AG09319 (cell line): ENCODE measurements around the gene CHMP4A.
"Not testable (repeated sequence)": the region's sequence is repeated elsewhere in the genome, so short reads cannot be mapped to it uniquely, and the experiment has no call there.

Experiments used
- DNase-seq: peaks from one replicate; pipeline ENCODE4 v3.0.0-alpha.2; 2010; ENCODE audit warnings: low read depth; ENCODE audit errors: extremely low read depth
- CTCF ChIP-seq: IDR thresholded peaks from 2 replicates; pipeline ENCODE4 v1.5.1; 2011; ENCODE audit warnings: low read depth, mild to moderate bottlenecking, inconsistent platforms, low read length, moderate library complexity

CHMP4A gene

DNA sequence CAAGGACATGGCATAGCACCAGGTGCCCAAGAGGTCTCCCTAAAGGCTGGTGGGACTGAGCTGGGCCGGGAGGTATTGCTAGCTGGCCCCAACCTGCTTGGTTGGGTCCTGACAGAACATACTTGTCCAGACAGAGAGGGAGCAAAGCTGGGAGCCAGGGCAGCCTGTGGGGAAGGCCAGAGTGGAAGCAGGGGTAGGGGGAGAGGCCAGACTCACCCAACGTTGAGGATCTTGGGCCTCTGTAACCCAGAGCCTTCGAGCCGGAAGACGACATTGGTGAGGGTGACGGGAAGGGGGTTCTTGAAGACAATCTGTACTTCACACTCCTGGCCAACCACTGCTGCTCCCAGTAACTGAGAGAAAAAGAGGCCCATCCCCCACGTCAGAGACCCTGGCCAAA lies 40.6 kb upstream of the CHMP4A start:
- DNase-seq = no peak
- no peak for TF ChIP-seq CTCF

GRCh38 chr14:24252289-24253124 lies 39.2 kb upstream of the CHMP4A start:
- TF ChIP-seq CTCF = no peak
- no peak for DNase-seq

GRCh38 chr14:24251880-24252288 lies 38.6 kb upstream of the CHMP4A start:
- no peak for DNase-seq
- TF ChIP-seq CTCF = no peak

- no peak for TF ChIP-seq CTCF
- no peak for DNase-seq
Observed at GRCh38 chr14:24250354-24250753, 37.1 kb upstream of the CHMP4A start.

DNA sequence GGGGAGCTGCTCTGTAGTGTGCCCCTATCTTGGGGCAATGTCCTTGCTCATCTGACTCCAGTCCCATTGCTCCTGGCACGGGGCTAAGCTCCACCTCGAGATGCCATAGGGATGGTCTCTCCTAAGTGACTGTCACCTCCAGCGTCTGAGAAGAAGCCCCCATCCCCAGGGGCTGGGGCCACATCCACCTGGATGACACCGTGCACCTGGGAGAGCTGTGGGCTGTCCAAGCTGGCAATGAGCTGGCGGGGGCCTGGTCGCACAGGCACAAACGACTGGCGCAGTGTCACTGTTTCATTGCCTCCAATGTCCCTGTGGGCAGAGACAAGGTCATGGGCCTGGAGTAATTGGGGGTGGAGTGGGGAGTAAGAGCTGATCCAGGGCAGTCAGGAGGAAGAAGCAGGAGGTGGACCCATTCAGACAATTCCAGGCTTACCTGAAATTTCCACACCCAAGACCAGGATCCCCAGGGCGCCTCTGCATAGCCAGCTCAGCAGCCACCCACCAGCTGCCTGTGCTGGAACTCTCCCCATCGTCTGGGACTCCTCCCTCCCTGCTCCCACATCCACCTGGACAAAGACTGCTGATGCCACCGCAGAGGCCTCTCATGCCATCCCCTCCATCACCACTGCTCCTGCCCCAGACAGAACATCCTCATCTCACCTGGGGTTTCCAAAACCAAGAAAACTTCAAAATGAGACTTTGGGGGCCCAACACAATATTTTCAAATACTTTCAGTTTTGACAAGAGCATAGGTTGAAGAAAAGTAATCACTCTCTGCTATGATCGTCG lies 36.1 kb upstream of the CHMP4A start:
- TF ChIP-seq CTCF = no peak
- no peak for DNase-seq

DNA sequence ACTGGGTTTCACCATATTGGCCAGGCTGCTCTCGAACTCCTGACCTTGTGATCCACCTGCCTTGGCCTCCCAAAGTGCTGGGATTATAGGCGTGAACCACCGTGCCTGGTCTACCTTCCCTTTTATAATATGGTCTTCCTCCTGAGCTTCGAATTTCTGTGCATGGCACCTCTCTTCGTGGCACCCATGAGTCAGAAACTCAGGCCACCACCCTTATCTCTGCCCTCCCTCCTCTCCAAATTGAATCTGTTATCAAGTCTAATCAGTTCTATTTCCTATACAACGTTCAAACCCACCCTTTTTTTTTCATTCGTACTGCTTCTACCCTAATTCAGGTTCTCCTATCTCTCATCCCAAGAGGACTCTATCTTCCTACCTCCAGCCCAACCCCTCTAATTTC lies 34.1 kb upstream of the CHMP4A start:
- no peak for DNase-seq
- TF ChIP-seq CTCF = no peak

GRCh38 chr14:24246765-24247212 lies 33.5 kb upstream of the CHMP4A start:
- no peak for TF ChIP-seq CTCF
- no peak for DNase-seq

- not testable (repeated sequence) for DNase-seq
Observed at GRCh38 chr14:24245350-24245749, 32.1 kb upstream of the CHMP4A start.
